Neural crest cell (in vitro differentiated cells): Measurements from ENCODE around the gene MAS1L. TPM values are rescaled to one million over a fixed set of nuclear protein-coding genes. Genes with fewer than 3 reads are reported as not detected.

Source experiments
- DNase-seq: peaks from one replicate; pipeline ENCODE4 v3.0.0; 2021; ENCODE audit warnings: low read depth, mixed read lengths, low spot score
- H3K27ac Mint-ChIP-seq: one replicate; pipeline ENCODE4 v1.8.0; 2021; ENCODE audit warnings: mild to moderate bottlenecking, mixed read lengths; ENCODE audit not compliant: unreplicated experiment
- H3K27me3 Mint-ChIP-seq: 2 replicates; pipeline ENCODE4 v1.8.0; 2021; ENCODE audit warnings: low read depth, mild to moderate bottlenecking, mixed read lengths
- H3K36me3 Mint-ChIP-seq: 2 replicates; pipeline ENCODE4 v1.8.0; 2021; ENCODE audit warnings: low read depth, mild to moderate bottlenecking, mixed read lengths
- H3K4me1 Mint-ChIP-seq: 2 replicates; pipeline ENCODE4 v1.8.0; 2021; ENCODE audit warnings: mixed read lengths
- H3K4me3 Mint-ChIP-seq: one replicate; pipeline ENCODE4 v1.8.0; 2021; ENCODE audit warnings: mild to moderate bottlenecking, mixed read lengths
- H3K9me3 Mint-ChIP-seq: 2 replicates; pipeline ENCODE4 v1.8.0; 2021; ENCODE audit warnings: mixed read lengths
- CTCF ChIP-seq: fragments of 200-600 bp; sonication (generic); conservative IDR thresholded peaks from 2 replicates; pipeline ENCODE4 v1.5.0; 2021; ENCODE audit warnings: antibody characterized with exemption, mild to moderate bottlenecking
- total RNA-seq: library from RNA; stranded (reverse); gene quantifications from 2 replicates; pipeline ENCODE4 v1.2.1, GENCODE V29; 2021

The MAS1L gene
- total RNA-seq, 1 donor from 2014 or later, result not detected

- Mint-ChIP-seq H3K27ac (no peak overlapping the region), H3K27me3 (peaks cover 4% of the 10 kb centered on the region), H3K9me3 (peaks cover 3% of the 10 kb centered on the region), H3K4me3 (no peak overlapping the region), H3K36me3 (no peaks in the 10 kb centered on the region), H3K4me1 (no peaks in the 10 kb centered on the region)
- DNase-seq, result no peak
- no peak for TF ChIP-seq CTCF
Measured at GRCh38 chr6:29490552-29490951, 2.8 kb upstream of the MAS1L start.

- Mint-ChIP-seq H3K27me3 (peaks cover 4% of the 10 kb centered on the region), H3K4me1 (no peaks in the 10 kb centered on the region), H3K4me3 (no peak overlapping the region), H3K36me3 (no peaks in the 10 kb centered on the region), H3K9me3 (peaks cover 3% of the 10 kb centered on the region), H3K27ac (no peak overlapping the region)
- DNase-seq, result no peak
- TF ChIP-seq CTCF, result no peak
Measured at GRCh38 chr6:29490055-29490454, 2.3 kb upstream of the MAS1L start.

GRCh38 chr6:29489286-29489685 is 1.5 kb upstream of the MAS1L start:
- no peaks in the 10 kb centered on the region for H3K27me3 Mint-ChIP-seq
- no peak for TF ChIP-seq CTCF
- no peak for DNase-seq
- peaks cover 3% of the 10 kb centered on the region for H3K9me3 Mint-ChIP-seq
- H3K4me1 Mint-ChIP-seq, result no peaks in the 10 kb centered on the region
- H3K36me3 Mint-ChIP-seq, result no peaks in the 10 kb centered on the region
- no peak overlapping the region for H3K27ac Mint-ChIP-seq
- no peak overlapping the region for H3K4me3 Mint-ChIP-seq

- Mint-ChIP-seq H3K9me3 (peaks cover 3% of the 10 kb centered on the region), H3K36me3 (no peaks in the 10 kb centered on the region), H3K27me3 (no peaks in the 10 kb centered on the region), H3K4me1 (no peaks in the 10 kb centered on the region), H3K27ac (no peak overlapping the region), H3K4me3 (no peak overlapping the region)
- no peak for DNase-seq
- no peak for TF ChIP-seq CTCF
Measured at GRCh38 chr6:29488874-29489273, 1.1 kb upstream of the MAS1L start.

- H3K36me3 Mint-ChIP-seq, result no peaks in the 10 kb centered on the region
- no peak for TF ChIP-seq CTCF
- no peaks in the 10 kb centered on the region for H3K27me3 Mint-ChIP-seq
- no peak overlapping the region for H3K4me3 Mint-ChIP-seq
- no peak overlapping the region for H3K27ac Mint-ChIP-seq
- no peak for DNase-seq
- peaks cover 9% of the 10 kb centered on the region for H3K9me3 Mint-ChIP-seq
- no peaks in the 10 kb centered on the region for H3K4me1 Mint-ChIP-seq
Measured at GRCh38 chr6:29487131-29487530, 625 bp downstream of the MAS1L start.

GRCh38 chr6:29486577-29486976 is 1.2 kb downstream of the MAS1L start:
- no peak for TF ChIP-seq CTCF
- Mint-ChIP-seq H3K36me3 (no peaks in the 10 kb centered on the region), H3K4me3 (no peak overlapping the region), H3K27ac (no peak overlapping the region), H3K27me3 (no peaks in the 10 kb centered on the region), H3K9me3 (peaks cover 10% of the 10 kb centered on the region), H3K4me1 (no peaks in the 10 kb centered on the region)
- DNase-seq, result no peak
